Measurements from ENCODE around the gene SREBF1. TPM values are rescaled to one million over a fixed set of nuclear protein-coding genes. Genes with fewer than 3 reads are reported as not detected.

SREBF1 gene
- total RNA-seq, 1 donor from 2014 or later, result 86.9 TPM

GRCh38 chr17:17795946-17796786 lies 40.6 kb downstream of the SREBF1 start:
- TF ChIP-seq CTCF (IDR thresholded peaks at IDR 0.05), result no peak
- Mint-ChIP-seq H3K4me1 (ENCODE audit: unreplicated experiment) (peaks cover 21% of the 10 kb centered on the region), H3K4me3 (ENCODE audit: unreplicated experiment) (no peak overlapping the region), H3K27ac (ENCODE audit: unreplicated experiment) (no peak overlapping the region), H3K27me3 (ENCODE audit: unreplicated experiment) (no peaks in the 10 kb centered on the region), H3K9me3 (ENCODE audit: unreplicated experiment) (no peaks in the 10 kb centered on the region), H3K36me3 (ENCODE audit: unreplicated experiment) (peaks cover 14% of the 10 kb centered on the region)
- DNase-seq (ENCODE audit: extremely low spot score, unreplicated experiment), result no peak

GRCh38 chr17:17795296-17795695 lies 41.5 kb downstream of the SREBF1 start:
- no peak overlapping the region for H3K27ac Mint-ChIP-seq (ENCODE audit: unreplicated experiment)
- no peaks in the 10 kb centered on the region for H3K27me3 Mint-ChIP-seq (ENCODE audit: unreplicated experiment)
- no peak for DNase-seq (ENCODE audit: extremely low spot score, unreplicated experiment)
- no peak overlapping the region for H3K4me3 Mint-ChIP-seq (ENCODE audit: unreplicated experiment)
- no peaks in the 10 kb centered on the region for H3K9me3 Mint-ChIP-seq (ENCODE audit: unreplicated experiment)
- peaks cover 14% of the 10 kb centered on the region for H3K36me3 Mint-ChIP-seq (ENCODE audit: unreplicated experiment)
- peaks cover 23% of the 10 kb centered on the region for H3K4me1 Mint-ChIP-seq (ENCODE audit: unreplicated experiment)
- no peak for TF ChIP-seq CTCF (IDR thresholded peaks at IDR 0.05)

GRCh38 chr17:17794382-17794781 lies 42.4 kb downstream of the SREBF1 start:
- no peak for DNase-seq (ENCODE audit: extremely low spot score, unreplicated experiment)
- Mint-ChIP-seq H3K4me1 (ENCODE audit: unreplicated experiment) (peaks cover 28% of the 10 kb centered on the region), H3K9me3 (ENCODE audit: unreplicated experiment) (no peaks in the 10 kb centered on the region), H3K4me3 (ENCODE audit: unreplicated experiment) (no peak overlapping the region), H3K27me3 (ENCODE audit: unreplicated experiment) (no peaks in the 10 kb centered on the region), H3K27ac (ENCODE audit: unreplicated experiment) (no peak overlapping the region), H3K36me3 (ENCODE audit: unreplicated experiment) (peaks cover 14% of the 10 kb centered on the region)
- TF ChIP-seq CTCF (IDR thresholded peaks at IDR 0.05), result no peak

- Mint-ChIP-seq H3K27me3 (ENCODE audit: unreplicated experiment) (no peaks in the 10 kb centered on the region), H3K36me3 (ENCODE audit: unreplicated experiment) (peaks cover 14% of the 10 kb centered on the region), H3K4me1 (ENCODE audit: unreplicated experiment) (peaks cover 28% of the 10 kb centered on the region), H3K27ac (ENCODE audit: unreplicated experiment) (peak overlapping the region; percentile 31), H3K4me3 (ENCODE audit: unreplicated experiment) (no peak overlapping the region), H3K9me3 (ENCODE audit: unreplicated experiment) (no peaks in the 10 kb centered on the region)
- DNase-seq (ENCODE audit: extremely low spot score, unreplicated experiment), result no peak
- no peak for TF ChIP-seq CTCF (IDR thresholded peaks at IDR 0.05)
These were observed 43.2 kb downstream of the SREBF1 start for GRCh38 chr17:17793378-17794214.

Measured in osteocyte (in vitro differentiated cells).